IMR-90 (cell line): Measurements from ENCODE around the gene DEFB115. TPM values are rescaled to one million over a fixed set of nuclear protein-coding genes. Genes with fewer than 3 reads are reported as not detected.
A peak's percentile ranks its signal among the peaks of the same experiment; 100 is the strongest.

Experiments
- ATAC-seq: fragments of 200-7000 bp; cut with Tn5 transposase; 2 replicates; pipeline ENCODE4 v1.9.1; 2020; ENCODE audit warnings: low read depth, mild to moderate bottlenecking, moderate library complexity
- BruUV-seq: library from RNA; stranded (reverse); fragments of 400-500 nt; replicated peaks from 2 replicates; lab custom pipeline; 2021; lab: Mats Ljungman, UMichigan
- CTCF ChIA-PET: fragments of 300-600 bp; formaldehyde crosslinking; extraction: SDS; loops from one replicate; lab custom pipeline; 2021; ENCODE audit warnings: antibody characterized with exemption; lab: Yijun Ruan, JAX
- POLR2A ChIA-PET: fragments of 300-600 bp; sonication (Branson Sonifier 250); formaldehyde crosslinking; loops from one replicate; lab custom pipeline; 2022; ENCODE audit warnings: antibody characterized with exemption; ENCODE audit not compliant: unreplicated experiment; lab: Charles Lee
- DNase-seq: peaks from one replicate; pipeline ENCODE4 v3.0.0; 2013
- H2AFZ ChIP-seq: replicated peaks from 2 replicates; pipeline ENCODE3; 2013; ENCODE audit warnings: low read length, mild to moderate bottlenecking; ENCODE audit not compliant: poor library complexity
- H2AK5ac ChIP-seq: 2 replicates; pipeline ENCODE4 v1.6.1; 2013; ENCODE audit warnings: low read depth, low read length, inconsistent platforms
- H2AK9ac ChIP-seq: replicated peaks from 2 replicates; pipeline ENCODE3; 2013; ENCODE audit warnings: mild to moderate bottlenecking, low read depth, low read length, moderate library complexity; ENCODE audit not compliant: poor library complexity
- H2BK120ac ChIP-seq: 2 replicates; pipeline ENCODE4 v1.6.1; 2013; ENCODE audit warnings: low read depth, low read length, inconsistent platforms
- H2BK15ac ChIP-seq: 3 replicates; pipeline ENCODE4 v1.6.1; 2013; ENCODE audit warnings: low read depth, low read length, inconsistent platforms
- H2BK20ac ChIP-seq: 2 replicates; pipeline ENCODE4 v1.6.1; 2013; ENCODE audit warnings: low read depth, mild to moderate bottlenecking, inconsistent platforms, low read length, moderate library complexity
- H2BK5ac ChIP-seq: 2 replicates; pipeline ENCODE4 v1.6.1; 2013; ENCODE audit warnings: mild to moderate bottlenecking, low read depth, low read length, inconsistent platforms; ENCODE audit not compliant: poor library complexity, severe bottlenecking
- H3K14ac ChIP-seq: replicated peaks from 2 replicates; pipeline ENCODE4 v1.6.1; 2013; ENCODE audit warnings: low read depth, low read length, inconsistent platforms
- H3K18ac ChIP-seq: 2 replicates; pipeline ENCODE4 v1.6.1; 2013; ENCODE audit warnings: low read depth, low read length, control low read depth
- H3K23ac ChIP-seq: 2 replicates; pipeline ENCODE4 v1.6.1; 2013; ENCODE audit warnings: low read depth, low read length, inconsistent platforms
- H3K27ac ChIP-seq: 2 replicates; pipeline ENCODE4 v1.5.1; 2013; ENCODE audit warnings: mild to moderate bottlenecking, control low read depth, low read length; ENCODE audit not compliant: insufficient read depth
- H3K27me3 ChIP-seq: 2 replicates; pipeline ENCODE4 v1.6.1; 2013; ENCODE audit warnings: low read length; ENCODE audit not compliant: control insufficient read depth, insufficient read depth
- H3K36me3 ChIP-seq: 2 replicates; pipeline ENCODE4 v1.6.1; 2013; ENCODE audit warnings: low read length, mixed read lengths; ENCODE audit not compliant: control insufficient read depth, insufficient read depth
- H3K4ac ChIP-seq: 2 replicates; pipeline ENCODE4 v1.6.1; 2013; ENCODE audit warnings: low read depth, low read length, inconsistent platforms
- H3K4me1 ChIP-seq: 2 replicates; pipeline ENCODE4 v1.6.1; 2013; ENCODE audit warnings: low read length, mixed read lengths; ENCODE audit not compliant: control insufficient read depth, insufficient read depth
- H3K4me2 ChIP-seq: 2 replicates; pipeline ENCODE4 v1.6.1; 2013; ENCODE audit warnings: low read depth, mild to moderate bottlenecking, control low read depth, low read length, moderate library complexity
- H3K4me3 ChIP-seq: 2 replicates; pipeline ENCODE4 v1.5.1; 2013; ENCODE audit warnings: low read depth, mild to moderate bottlenecking, control low read depth, low read length, moderate library complexity; ENCODE audit not compliant: insufficient read depth
- H3K56ac ChIP-seq: 2 replicates; pipeline ENCODE4 v1.6.1; 2013; ENCODE audit warnings: low read length, inconsistent platforms; ENCODE audit not compliant: insufficient read depth; ENCODE audit errors: extremely low read depth
- H3K79me1 ChIP-seq, 2 experiments: 2 replicates each; pipeline ENCODE4 v1.6.1; 2013; ENCODE audit warnings: low read length in 2 of 2, inconsistent platforms in 1 of 2, low read depth in 1 of 2
- H3K9ac ChIP-seq: 2 replicates; pipeline ENCODE4 v1.6.1; 2013; ENCODE audit warnings: low read depth, low read length, control low read depth
- H3K9me1 ChIP-seq: 2 replicates; pipeline ENCODE4 v1.6.1; 2013; ENCODE audit warnings: low read length, inconsistent platforms; ENCODE audit not compliant: insufficient read depth
- H3K9me3 ChIP-seq: 2 replicates; pipeline ENCODE4 v1.6.1; 2013; ENCODE audit warnings: low read length; ENCODE audit not compliant: control insufficient read depth, insufficient read depth
- H4K20me1 ChIP-seq: 2 replicates; pipeline ENCODE4 v1.6.1; 2013; ENCODE audit warnings: low read length, inconsistent platforms; ENCODE audit not compliant: insufficient read depth
- H4K5ac ChIP-seq: 2 replicates; pipeline ENCODE4 v1.6.1; 2013; ENCODE audit warnings: mild to moderate bottlenecking, low read depth, low read length, control low read depth
- H4K8ac ChIP-seq, 2 experiments: 2 replicates each; pipeline ENCODE4 v1.6.1; 2013; ENCODE audit warnings: low read depth in 2 of 2, low read length in 2 of 2, control low read depth in 1 of 2, inconsistent platforms in 1 of 2
- H4K91ac ChIP-seq: 2 replicates; pipeline ENCODE4 v1.6.1; 2013; ENCODE audit warnings: low read depth, low read length, inconsistent platforms; ENCODE audit not compliant: insufficient read depth
- BHLHE40 ChIP-seq: fragments of 150-350 bp; IDR thresholded peaks from 2 replicates; pipeline ENCODE4 v1.6.1; 2016; ENCODE audit warnings: mild to moderate bottlenecking, low read depth, low read length
- CEBPB ChIP-seq: IDR thresholded peaks from 2 replicates; pipeline ENCODE4 v1.6.1; 2012; ENCODE audit warnings: low read depth, low read length, improper control_type of control experiment
- CHD1 ChIP-seq: IDR thresholded peaks from 2 replicates; pipeline ENCODE4 v1.6.1; 2012; ENCODE audit warnings: low read depth, low read length, improper control_type of control experiment
- CTCF ChIP-seq: conservative IDR thresholded peaks from 2 replicates; pipeline ENCODE4 v1.5.1; 2012; ENCODE audit warnings: mild to moderate bottlenecking, low read depth, low read length, improper control_type of control experiment
- MAFK ChIP-seq: IDR thresholded peaks from 2 replicates; pipeline ENCODE4 v1.6.1; 2012; ENCODE audit warnings: low read depth, low read length, improper control_type of control experiment
- MXI1 ChIP-seq: IDR thresholded peaks from 2 replicates; pipeline ENCODE4 v1.6.1; 2012; ENCODE audit warnings: low read depth, mild to moderate bottlenecking, low read length, moderate library complexity, borderline replicate concordance
- POLR2A ChIP-seq: IDR thresholded peaks from 2 replicates; pipeline ENCODE4 v1.6.1; 2012; ENCODE audit warnings: mild to moderate bottlenecking, low read depth, low read length
- RFX5 ChIP-seq: IDR thresholded peaks from 2 replicates; pipeline ENCODE4 v1.8.0; 2012; ENCODE audit warnings: low read depth, mild to moderate bottlenecking, low read length, moderate library complexity
- SMC3 ChIP-seq: fragments of 150-350 bp; IDR thresholded peaks from 2 replicates; pipeline ENCODE4 v1.6.1; 2016; ENCODE audit warnings: low read depth, mild to moderate bottlenecking, antibody characterized with exemption, low read length, moderate library complexity
- USF2 ChIP-seq: fragments of 150-350 bp; IDR thresholded peaks from 2 replicates; pipeline ENCODE4 v1.6.1; 2017; ENCODE audit warnings: mild to moderate bottlenecking, antibody characterized with exemption, low read length, low read depth
- WGBS, 2 experiments: methylation state at CpG; one replicate each; pipeline versions ENCODE4 v1.1.5 to v1.1.7; 2013; ENCODE audit warnings: missing lambda C conversion rate in 2 of 2; ENCODE audit not compliant: insufficient read length in 1 of 2; ENCODE audit errors: extremely low coverage in 2 of 2; 5-methylcytosine and 5-hydroxymethylcytosine counted together
- dilution Hi-C: fragments of 300-500 bp; cut with HindIII; formaldehyde crosslinking; loops from one replicate; pipeline ENCODE4 v1.14.3; 2018; ENCODE audit warnings: low sequenced_read_pairs; ENCODE audit not compliant: unreplicated experiment
- in situ Hi-C: fragments of 300-500 bp; cut with MboI; formaldehyde crosslinking; loops from 3 replicates; pipeline ENCODE4 v1.14.3; 2019; ENCODE audit warnings: low sequenced_read_pairs, inconsistent platforms, mixed read lengths
- intact Hi-C: fragments of 100-400 bp; cut with micrococcal nuclease; formaldehyde crosslinking; loops from 2 replicates; pipeline ENCODE4 v1.10.0; 2022
- polyA plus RNA-seq, 3 experiments: library from polyadenylated mRNA; depleted of rRNA; stranded (reverse); fragments of >200 nt; gene quantifications; 2 replicates each; pipeline ENCODE4 v1.2.3, GENCODE V29; 2012; ENCODE audit warnings: low replicate concordance in 1 of 3
- total RNA-seq: library from RNA; depleted of rRNA; stranded (reverse); fragments of >200 nt; gene quantifications from 2 replicates; pipeline ENCODE4 v1.2.3, GENCODE V29; 2012

DEFB115 gene
- total and polyA plus RNA-seq, 2 of the 4 experiments (the other 2 are of a cell fraction): not detected

GRCh38 chr20:31237763-31238162, 19.7 kb upstream of the DEFB115 start:
- Histone ChIP-seq H3K27me3 (no peaks in the 10 kb centered on the region), H3K9ac (no peak overlapping the region), H2BK15ac (no peak overlapping the region), H3K14ac (no peak overlapping the region), H4K8ac (no peak overlapping the region), H3K9me1 (no peaks in the 10 kb centered on the region), H2AFZ (no peak overlapping the region), H2BK20ac (no peak overlapping the region), H3K36me3 (no peaks in the 10 kb centered on the region), H3K4me3 (no peak overlapping the region), H3K27ac (no peak overlapping the region), H4K91ac (no peak overlapping the region), H3K23ac (no peak overlapping the region), H3K9me3 (peaks cover 25% of the 10 kb centered on the region), H3K79me1 (no peaks in the 10 kb centered on the region), H4K20me1 (no peaks in the 10 kb centered on the region), H3K4me2 (no peak overlapping the region), H3K56ac (no peak overlapping the region), H4K5ac (no peak overlapping the region), H3K4ac (no peak overlapping the region), H2AK9ac (no peak overlapping the region), H2AK5ac (no peak overlapping the region), H2BK120ac (no peak overlapping the region), H3K18ac (no peak overlapping the region), H2BK5ac (peak overlapping the region; percentile 75), H3K4me1 (no peaks in the 10 kb centered on the region)
- intact Hi-C loops (no loop called here), in situ Hi-C loops (no loop called here), dilution Hi-C loops (no loop called here)
- ChIA-PET POLR2A (no interaction called here), CTCF (no interaction called here)
- 41 to 100% methylated on average over 2 to 6 of the region's 6 CpGs for WGBS, 2 experiments
- DNase-seq: no peak
- ATAC-seq: no peak
- BruUV-seq: no TSS peak
- TF ChIP-seq CEBPB (no peak), BHLHE40 (no peak), MAFK (no peak), SMC3 (no peak), RFX5 (no peak), MXI1 (no peak), CHD1 (no peak), POLR2A (no peak), CTCF (no peak), USF2 (no peak)
